SK-N-SH (cell line): ENCODE data around the gene SLC25A27. TPM values are rescaled to one million over a fixed set of nuclear protein-coding genes. Genes with fewer than 3 reads are reported as not detected.

Source experiments
- CTCF ChIA-PET: fragments of 300-600, 350-600 bp; formaldehyde crosslinking; extraction: SDS; loops from one replicate; lab custom pipeline; 2021; lab: Yijun Ruan, JAX
- POLR2A ChIA-PET: fragments of 350-600 bp; sonication (Branson Sonifier 250); formaldehyde crosslinking; extraction: SDS; loops from one replicate; lab custom pipeline; 2020; ENCODE audit warnings: antibody characterized with exemption, inconsistent platforms; lab: Yijun Ruan, JAX
- DNase-seq: peaks from one replicate; pipeline ENCODE4 v3.0.0; 2012
- H2AFZ ChIP-seq: fragments of 200-600 bp; sonication (generic); 2 replicates; pipeline ENCODE4 v1.8.1; 2016; ENCODE audit warnings: antibody characterized with exemption, mild to moderate bottlenecking, low read depth
- H3F3A ChIP-seq: fragments of 200-600 bp; sonication (generic); replicated peaks from 2 replicates; pipeline ENCODE3; 2016; ENCODE audit warnings: antibody characterized with exemption, mild to moderate bottlenecking; ENCODE audit not compliant: insufficient read depth
- H3K27ac ChIP-seq, 2 experiments: fragments of 200-500 bp in 1 of 2; fragments of 200-600 bp in 1 of 2; sonication (Bioruptor generic) in 1 of 2; sonication (generic), shearing (Covaris generic) in 1 of 2; 2 replicates each; pipeline versions ENCODE4 v1.5.1 to v1.6.1; 2014 to 2016; ENCODE audit warnings: low read depth in 2 of 2, inconsistent platforms in 1 of 2, low read length in 1 of 2, mild to moderate bottlenecking in 1 of 2, mixed read lengths in 1 of 2
- H3K27me3 ChIP-seq: fragments of 200-600 bp; sonication (generic), shearing (Covaris generic); 2 replicates; pipeline ENCODE4 v1.6.1; 2016; ENCODE audit warnings: mixed run types; ENCODE audit not compliant: insufficient read depth
- H3K36me3 ChIP-seq, 2 experiments: fragments of 200-500 bp in 1 of 2; fragments of 200-600 bp in 1 of 2; sonication (Bioruptor generic) in 1 of 2; sonication (generic) in 1 of 2; replicated peaks in 1 of 2; 2 replicates each; pipeline versions ENCODE3 to v1.5.1; 2014 to 2016; ENCODE audit warnings: low read length in 1 of 2, mild to moderate bottlenecking in 1 of 2; ENCODE audit not compliant: insufficient read depth in 2 of 2, control insufficient read depth in 1 of 2
- H3K4me1 ChIP-seq, 2 experiments: fragments of 200-500 bp in 1 of 2; fragments of 200-600 bp in 1 of 2; sonication (Bioruptor generic) in 1 of 2; sonication (generic), shearing (Covaris generic) in 1 of 2; 2 replicates each; pipeline versions ENCODE4 v1.5.1 to v1.6.1; 2014 to 2016; ENCODE audit warnings: low read depth in 1 of 2, low read length in 1 of 2, mixed run types in 1 of 2; ENCODE audit not compliant: insufficient read depth in 2 of 2, control insufficient read depth in 1 of 2
- H3K4me2 ChIP-seq: fragments of 200-600 bp; sonication (generic), shearing (Covaris generic); 2 replicates; pipeline ENCODE4 v1.6.1; 2017; ENCODE audit warnings: mixed run types
- H3K4me3 ChIP-seq, 2 experiments: fragments of 200-500 bp in 1 of 2; fragments of 200-600 bp in 1 of 2; sonication (Bioruptor generic) in 1 of 2; sonication (generic), shearing (Covaris generic) in 1 of 2; 2 replicates each; pipeline versions ENCODE4 v1.5.1 to v1.8.1; 2014 to 2016; ENCODE audit warnings: low read depth in 2 of 2, inconsistent platforms in 1 of 2, low read length in 1 of 2, mild to moderate bottlenecking in 1 of 2, mixed read lengths in 1 of 2, moderate library complexity in 1 of 2
- H3K79me2 ChIP-seq: fragments of 200-600 bp; sonication (generic); 2 replicates; pipeline ENCODE4 v1.8.1; 2017; ENCODE audit warnings: mild to moderate bottlenecking; ENCODE audit not compliant: insufficient read depth
- H3K9ac ChIP-seq: fragments of 200-600 bp; sonication (generic); 2 replicates; pipeline ENCODE4 v1.6.1; 2017; ENCODE audit warnings: mixed run types
- H3K9me2 ChIP-seq: fragments of 200-600 bp; sonication (generic); 2 replicates; pipeline ENCODE4 v1.6.1; 2017; ENCODE audit warnings: mixed run types
- H3K9me3 ChIP-seq: fragments of 200-600 bp; sonication (generic); 2 replicates; pipeline ENCODE4 v1.6.1; 2017; ENCODE audit warnings: mixed run types, mild to moderate bottlenecking, moderate library complexity
- H4K20me1 ChIP-seq: fragments of 200-600 bp; sonication (generic); 2 replicates; pipeline ENCODE4 v1.6.1; 2017; ENCODE audit warnings: mild to moderate bottlenecking, mixed run types; ENCODE audit not compliant: insufficient read depth
- ELF1 ChIP-seq: IDR thresholded peaks from 2 replicates; pipeline ENCODE4 v1.4.0; 2012
- FOXM1 ChIP-seq: IDR thresholded peaks from 2 replicates; pipeline ENCODE4 v1.4.0; 2012; ENCODE audit warnings: low read depth, mild to moderate bottlenecking
- MEF2A ChIP-seq: IDR thresholded peaks from 2 replicates; pipeline ENCODE4 v1.4.0; 2012; ENCODE audit warnings: low read depth, borderline replicate concordance
- MXI1 ChIP-seq: IDR thresholded peaks from 2 replicates; pipeline ENCODE4 v1.6.1; 2012; ENCODE audit warnings: mild to moderate bottlenecking, low read depth, low read length, improper control_type of control experiment
- NFIC ChIP-seq: IDR thresholded peaks from 2 replicates; pipeline ENCODE4 v1.4.0; 2012; ENCODE audit warnings: borderline replicate concordance
- NRF1 ChIP-seq: IDR thresholded peaks from 2 replicates; pipeline ENCODE4 v1.6.1; 2012; ENCODE audit warnings: low read depth, mild to moderate bottlenecking, low read length
- RXRA ChIP-seq: IDR thresholded peaks from 2 replicates; pipeline ENCODE4 v1.4.0; 2012; ENCODE audit warnings: low read depth, mild to moderate bottlenecking, borderline replicate concordance
- TEAD4 ChIP-seq: IDR thresholded peaks from 2 replicates; pipeline ENCODE4 v1.4.0; 2012; ENCODE audit warnings: mild to moderate bottlenecking, borderline replicate concordance; ENCODE audit not compliant: insufficient read depth
- WGBS: methylation state at CpG from one replicate; pipeline ENCODE4 v1.1.6; 2017; ENCODE audit warnings: low lambda C conversion rate; 5-methylcytosine and 5-hydroxymethylcytosine counted together
- polyA plus RNA-seq, 3 experiments: library from polyadenylated mRNA; depleted of rRNA; stranded (reverse); fragments of >200 nt; gene quantifications; 2 replicates each; pipeline ENCODE4 v1.2.3, GENCODE V29; 2012
- TF ChIP-seq, protein P1 (sequence below): fragments of 150-350 bp; IDR thresholded peaks from 2 replicates; pipeline ENCODE4 v1.6.1; 2016; ENCODE audit warnings: mild to moderate bottlenecking, low read depth, low read length
- TF ChIP-seq, protein P2 (sequence below): IDR thresholded peaks from 2 replicates; pipeline ENCODE4 v1.6.1; 2012; ENCODE audit warnings: mild to moderate bottlenecking, low read depth, low read length, moderate library complexity
- TF ChIP-seq, protein P3 (sequence below): IDR thresholded peaks from 2 replicates; pipeline ENCODE4 v1.4.0; 2012; ENCODE audit warnings: low read depth, borderline replicate concordance

SLC25A27 gene
- polyA plus RNA-seq, 1 of the 3 experiments (the other 2 are of a cell fraction), result 0.66 TPM

DNA sequence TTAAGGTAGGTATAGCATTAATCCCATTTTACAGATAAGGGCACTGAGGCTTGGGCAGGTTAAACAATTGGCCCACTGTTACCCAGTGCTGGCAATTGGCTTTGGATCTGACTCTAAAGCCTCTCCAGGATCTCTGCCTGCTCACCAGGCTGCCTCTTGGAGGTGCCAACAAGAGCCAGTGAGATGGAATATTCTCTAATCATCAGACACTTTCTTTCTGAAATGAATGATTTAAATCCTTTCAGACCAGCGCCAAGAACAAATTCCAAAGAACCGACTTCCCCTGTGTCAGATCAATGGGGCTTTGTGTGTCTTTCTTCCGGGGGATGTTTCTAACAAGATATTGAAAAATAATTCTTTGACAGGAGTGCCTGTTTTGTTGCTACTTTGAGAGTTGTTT lies 23.8 kb upstream of the SLC25A27 start:
- H3F3A ChIP-seq, result no peaks in the 10 kb centered on the region
- no peak overlapping the region for H3K4me3 ChIP-seq
- DNase-seq, result no peak
- 15% methylated on average over 3 of the region's 3 CpGs for WGBS
- TF ChIP-seq NFIC (no peak), NRF1 (no peak), FOXM1 (no peak), TEAD4 (no peak), ELF1 (no peak), MXI1 (no peak)
- TF ChIP-seq, protein P1, sequence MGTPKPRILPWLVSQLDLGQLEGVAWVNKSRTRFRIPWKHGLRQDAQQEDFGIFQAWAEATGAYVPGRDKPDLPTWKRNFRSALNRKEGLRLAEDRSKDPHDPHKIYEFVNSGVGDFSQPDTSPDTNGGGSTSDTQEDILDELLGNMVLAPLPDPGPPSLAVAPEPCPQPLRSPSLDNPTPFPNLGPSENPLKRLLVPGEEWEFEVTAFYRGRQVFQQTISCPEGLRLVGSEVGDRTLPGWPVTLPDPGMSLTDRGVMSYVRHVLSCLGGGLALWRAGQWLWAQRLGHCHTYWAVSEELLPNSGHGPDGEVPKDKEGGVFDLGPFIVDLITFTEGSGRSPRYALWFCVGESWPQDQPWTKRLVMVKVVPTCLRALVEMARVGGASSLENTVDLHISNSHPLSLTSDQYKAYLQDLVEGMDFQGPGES, result no peak
- TF ChIP-seq, protein P2, sequence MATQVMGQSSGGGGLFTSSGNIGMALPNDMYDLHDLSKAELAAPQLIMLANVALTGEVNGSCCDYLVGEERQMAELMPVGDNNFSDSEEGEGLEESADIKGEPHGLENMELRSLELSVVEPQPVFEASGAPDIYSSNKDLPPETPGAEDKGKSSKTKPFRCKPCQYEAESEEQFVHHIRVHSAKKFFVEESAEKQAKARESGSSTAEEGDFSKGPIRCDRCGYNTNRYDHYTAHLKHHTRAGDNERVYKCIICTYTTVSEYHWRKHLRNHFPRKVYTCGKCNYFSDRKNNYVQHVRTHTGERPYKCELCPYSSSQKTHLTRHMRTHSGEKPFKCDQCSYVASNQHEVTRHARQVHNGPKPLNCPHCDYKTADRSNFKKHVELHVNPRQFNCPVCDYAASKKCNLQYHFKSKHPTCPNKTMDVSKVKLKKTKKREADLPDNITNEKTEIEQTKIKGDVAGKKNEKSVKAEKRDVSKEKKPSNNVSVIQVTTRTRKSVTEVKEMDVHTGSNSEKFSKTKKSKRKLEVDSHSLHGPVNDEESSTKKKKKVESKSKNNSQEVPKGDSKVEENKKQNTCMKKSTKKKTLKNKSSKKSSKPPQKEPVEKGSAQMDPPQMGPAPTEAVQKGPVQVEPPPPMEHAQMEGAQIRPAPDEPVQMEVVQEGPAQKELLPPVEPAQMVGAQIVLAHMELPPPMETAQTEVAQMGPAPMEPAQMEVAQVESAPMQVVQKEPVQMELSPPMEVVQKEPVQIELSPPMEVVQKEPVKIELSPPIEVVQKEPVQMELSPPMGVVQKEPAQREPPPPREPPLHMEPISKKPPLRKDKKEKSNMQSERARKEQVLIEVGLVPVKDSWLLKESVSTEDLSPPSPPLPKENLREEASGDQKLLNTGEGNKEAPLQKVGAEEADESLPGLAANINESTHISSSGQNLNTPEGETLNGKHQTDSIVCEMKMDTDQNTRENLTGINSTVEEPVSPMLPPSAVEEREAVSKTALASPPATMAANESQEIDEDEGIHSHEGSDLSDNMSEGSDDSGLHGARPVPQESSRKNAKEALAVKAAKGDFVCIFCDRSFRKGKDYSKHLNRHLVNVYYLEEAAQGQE, result no peak
- TF ChIP-seq, protein P3, sequence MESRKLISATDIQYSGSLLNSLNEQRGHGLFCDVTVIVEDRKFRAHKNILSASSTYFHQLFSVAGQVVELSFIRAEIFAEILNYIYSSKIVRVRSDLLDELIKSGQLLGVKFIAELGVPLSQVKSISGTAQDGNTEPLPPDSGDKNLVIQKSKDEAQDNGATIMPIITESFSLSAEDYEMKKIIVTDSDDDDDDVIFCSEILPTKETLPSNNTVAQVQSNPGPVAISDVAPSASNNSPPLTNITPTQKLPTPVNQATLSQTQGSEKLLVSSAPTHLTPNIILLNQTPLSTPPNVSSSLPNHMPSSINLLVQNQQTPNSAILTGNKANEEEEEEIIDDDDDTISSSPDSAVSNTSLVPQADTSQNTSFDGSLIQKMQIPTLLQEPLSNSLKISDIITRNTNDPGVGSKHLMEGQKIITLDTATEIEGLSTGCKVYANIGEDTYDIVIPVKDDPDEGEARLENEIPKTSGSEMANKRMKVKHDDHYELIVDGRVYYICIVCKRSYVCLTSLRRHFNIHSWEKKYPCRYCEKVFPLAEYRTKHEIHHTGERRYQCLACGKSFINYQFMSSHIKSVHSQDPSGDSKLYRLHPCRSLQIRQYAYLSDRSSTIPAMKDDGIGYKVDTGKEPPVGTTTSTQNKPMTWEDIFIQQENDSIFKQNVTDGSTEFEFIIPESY, result no peak
- TF ChIP-seq, all 33 proteins: peak for 0
- Histone ChIP-seq H3K9me2 (no peaks in the 10 kb centered on the region), H4K20me1 (no peaks in the 10 kb centered on the region), H3K4me1 (no peaks in the 10 kb centered on the region), H3K9ac (no peak overlapping the region), H3K79me2 (no peaks in the 10 kb centered on the region), H3K27ac (no peak overlapping the region), H2AFZ (no peak overlapping the region), H3K36me3 (no peaks in the 10 kb centered on the region), H3K27me3 (no peaks in the 10 kb centered on the region), H3K9me3 (no peaks in the 10 kb centered on the region), H3K4me2 (no peak overlapping the region)
- ChIA-PET CTCF (no interaction called here), POLR2A (no interaction called here)

DNA sequence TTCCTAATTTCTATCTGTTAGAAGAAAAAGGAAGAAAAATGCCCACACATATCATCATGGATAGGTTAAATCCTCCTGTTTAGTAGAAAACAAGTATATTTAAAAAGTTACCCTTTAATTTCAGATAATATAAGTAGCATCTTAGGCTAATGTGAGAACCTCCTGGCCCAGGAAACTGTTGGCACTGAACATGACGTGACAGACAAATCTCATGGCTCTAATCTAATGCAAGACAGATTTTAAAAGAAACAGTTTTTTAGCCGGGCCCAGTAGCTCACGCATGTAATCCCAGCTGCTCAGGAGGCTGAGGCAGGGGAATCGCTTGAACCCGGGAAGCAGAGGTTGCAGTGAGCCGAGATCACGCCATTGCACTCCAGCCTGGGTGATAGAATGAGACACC lies 23.1 kb upstream of the SLC25A27 start:
- H3K79me2 ChIP-seq, result no peaks in the 10 kb centered on the region
- H3K27me3 ChIP-seq, result no peaks in the 10 kb centered on the region
- no peak overlapping the region for H3K27ac ChIP-seq
- H3F3A ChIP-seq, result no peaks in the 10 kb centered on the region
- POLR2A ChIA-PET, result no interaction called here
- H3K9ac ChIP-seq, result no peak overlapping the region
- no peak for DNase-seq
- H3K9me3 ChIP-seq, result no peaks in the 10 kb centered on the region
- WGBS, result 32% methylated on average over 7 of the region's 7 CpGs
- H3K4me2 ChIP-seq, result no peak overlapping the region
- H3K9me2 ChIP-seq, result no peaks in the 10 kb centered on the region
- H3K36me3 ChIP-seq, result no peaks in the 10 kb centered on the region
- H3K4me3 ChIP-seq, result no peak overlapping the region
- no peaks in the 10 kb centered on the region for H4K20me1 ChIP-seq
- CTCF ChIA-PET, result no interaction called here
- H3K4me1 ChIP-seq, result no peaks in the 10 kb centered on the region
- no peak for TF ChIP-seq RXRA
- no peak for TF ChIP-seq MEF2A
- H2AFZ ChIP-seq, result no peak overlapping the region
